GM19240 (cell line): Measurements from ENCODE around the gene UGT1A9.
"Not testable (repeated sequence)": the region's sequence is repeated elsewhere in the genome, so short reads cannot be mapped to it uniquely, and the experiment has no call there.

Source experiments
- DNase-seq: peaks from one replicate; pipeline ENCODE4 v3.0.0; 2011; ENCODE audit warnings: low spot score; ENCODE audit not compliant: insufficient read length

Gene UGT1A9

DNA sequence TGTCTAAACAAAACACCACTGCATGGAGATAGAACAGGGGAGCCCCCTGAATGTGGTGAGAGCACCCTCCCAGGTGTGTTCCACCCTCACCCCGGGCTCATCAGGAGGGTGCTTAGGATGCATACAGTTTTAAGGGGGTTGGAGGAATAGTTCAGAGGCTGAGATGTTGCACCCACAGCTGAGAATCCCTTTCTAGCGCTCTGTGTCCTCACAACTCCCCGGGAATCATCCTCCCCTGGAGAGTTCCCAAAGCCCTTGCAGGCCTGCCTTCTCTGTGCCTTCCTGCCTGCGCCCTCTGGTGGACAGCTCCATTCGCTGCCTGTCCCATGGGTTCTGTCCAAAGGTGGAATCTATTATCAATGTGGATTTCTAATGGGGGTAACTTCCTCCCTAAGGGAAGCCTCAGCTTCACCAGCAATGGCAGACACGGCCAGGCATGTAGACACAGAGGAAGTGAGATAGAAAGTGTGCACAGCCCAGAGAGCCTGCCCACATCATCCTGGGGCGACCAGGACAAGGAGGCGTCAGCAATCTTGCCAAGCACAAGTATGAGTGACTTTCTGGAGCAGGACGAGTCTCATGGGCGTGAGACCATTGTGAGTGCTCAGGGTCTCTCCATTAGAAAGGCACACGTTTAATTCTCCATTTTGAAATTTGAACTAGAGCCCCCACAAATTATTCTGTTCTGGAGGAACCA lies 39.8 kb downstream of the UGT1A9 start:
- peak; percentile 28 for DNase-seq

- no peak for DNase-seq
These were observed 41.0 kb downstream of the UGT1A9 start, which contains the start of gene UGT1A5 for GRCh38 chr2:233712611-233713261. Gene UGT1A5 (plus strand): TSS chr2:233712907. CDS start chr2:233712992, 85 bp downstream.

DNA sequence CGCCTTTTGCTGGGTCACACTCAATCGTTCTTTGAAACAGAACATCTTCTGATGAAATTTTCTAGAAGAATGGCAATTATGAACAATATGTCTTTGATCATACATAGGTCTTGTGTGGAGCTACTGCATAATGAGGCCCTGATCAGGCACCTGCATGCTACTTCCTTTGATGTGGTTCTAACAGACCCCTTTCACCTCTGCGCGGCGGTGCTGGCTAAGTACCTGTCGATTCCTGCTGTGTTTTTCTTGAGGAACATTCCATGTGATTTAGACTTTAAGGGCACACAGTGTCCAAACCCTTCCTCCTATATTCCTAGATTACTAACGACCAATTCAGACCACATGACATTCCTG lies 41.5 kb downstream of the UGT1A9 start:
- DNase-seq = no peak

DNA sequence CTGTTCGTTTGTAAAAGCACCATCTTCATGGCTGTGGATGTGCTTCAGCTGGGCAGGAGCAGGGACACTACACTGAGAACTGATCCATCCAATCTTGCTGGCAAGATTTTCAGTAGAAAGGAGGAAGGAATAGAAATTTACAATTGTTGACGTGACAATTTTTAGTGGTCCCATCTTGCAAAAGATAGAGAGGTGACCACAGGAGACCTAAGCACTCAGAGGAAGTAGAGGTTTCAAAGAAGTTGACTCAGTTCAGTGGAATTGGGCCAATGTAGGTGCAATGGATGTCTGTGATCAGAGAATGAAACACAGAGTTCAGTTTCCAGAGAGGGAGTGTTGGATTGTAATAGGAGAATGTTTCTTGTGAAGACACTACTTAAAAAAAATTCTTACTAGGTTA lies 42.4 kb downstream of the UGT1A9 start:
- DNase-seq = no peak

DNA sequence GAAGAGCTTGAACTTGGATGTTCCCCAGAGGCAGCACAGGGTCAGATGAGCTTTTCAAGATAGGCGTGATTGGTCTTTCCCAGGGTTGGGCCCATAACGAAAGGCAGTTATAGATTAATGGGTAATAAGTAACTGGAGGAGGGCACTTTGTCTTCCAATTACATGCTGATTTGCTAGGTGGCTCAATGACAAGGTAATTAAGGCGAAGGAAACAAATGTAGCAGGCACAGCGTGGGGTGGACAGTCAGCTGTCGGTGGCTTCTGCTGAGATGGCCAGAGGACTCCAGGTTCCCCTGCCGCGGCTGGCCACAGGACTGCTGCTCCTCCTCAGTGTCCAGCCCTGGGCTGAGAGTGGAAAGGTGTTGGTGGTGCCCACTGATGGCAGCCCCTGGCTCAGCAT lies 46.9 kb downstream of the UGT1A9 start, which contains the start of gene UGT1A4:
TSS of gene UGT1A4 (plus strand) at position 185 of the 400 bp plus-strand sequence. CDS start at position 270, 85 bp downstream.
- DNase-seq = no peak

DNA sequence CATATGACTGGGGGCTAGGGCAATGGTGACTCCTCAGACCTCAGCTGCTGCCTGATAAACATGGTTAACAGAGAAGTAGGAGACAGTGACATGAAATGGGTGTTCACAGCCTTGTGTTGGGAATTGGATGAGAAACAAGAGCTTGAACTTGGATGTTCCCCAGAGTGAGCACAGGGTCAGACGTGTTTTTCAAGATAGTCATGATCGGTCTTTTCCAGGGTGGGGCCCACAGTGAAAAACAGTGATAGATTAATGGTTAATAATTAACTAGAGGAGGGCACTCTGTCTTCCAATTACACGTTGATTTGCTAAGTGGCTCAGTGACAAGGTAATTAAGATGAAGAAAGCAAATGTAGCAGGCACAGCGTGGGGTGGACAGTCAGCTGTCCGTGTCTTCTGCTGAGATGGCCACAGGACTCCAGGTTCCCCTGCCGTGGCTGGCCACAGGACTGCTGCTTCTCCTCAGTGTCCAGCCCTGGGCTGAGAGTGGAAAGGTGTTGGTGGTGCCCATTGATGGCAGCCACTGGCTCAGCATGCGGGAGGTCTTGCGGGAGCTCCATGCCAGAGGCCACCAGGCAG lies 57.1 kb downstream of the UGT1A9 start, which contains the start of gene UGT1A3:
TSS of gene UGT1A3 (plus strand) at position 320 of the 579 bp plus-strand sequence. CDS start at position 405, 85 bp downstream.
- no peak for DNase-seq

DNA sequence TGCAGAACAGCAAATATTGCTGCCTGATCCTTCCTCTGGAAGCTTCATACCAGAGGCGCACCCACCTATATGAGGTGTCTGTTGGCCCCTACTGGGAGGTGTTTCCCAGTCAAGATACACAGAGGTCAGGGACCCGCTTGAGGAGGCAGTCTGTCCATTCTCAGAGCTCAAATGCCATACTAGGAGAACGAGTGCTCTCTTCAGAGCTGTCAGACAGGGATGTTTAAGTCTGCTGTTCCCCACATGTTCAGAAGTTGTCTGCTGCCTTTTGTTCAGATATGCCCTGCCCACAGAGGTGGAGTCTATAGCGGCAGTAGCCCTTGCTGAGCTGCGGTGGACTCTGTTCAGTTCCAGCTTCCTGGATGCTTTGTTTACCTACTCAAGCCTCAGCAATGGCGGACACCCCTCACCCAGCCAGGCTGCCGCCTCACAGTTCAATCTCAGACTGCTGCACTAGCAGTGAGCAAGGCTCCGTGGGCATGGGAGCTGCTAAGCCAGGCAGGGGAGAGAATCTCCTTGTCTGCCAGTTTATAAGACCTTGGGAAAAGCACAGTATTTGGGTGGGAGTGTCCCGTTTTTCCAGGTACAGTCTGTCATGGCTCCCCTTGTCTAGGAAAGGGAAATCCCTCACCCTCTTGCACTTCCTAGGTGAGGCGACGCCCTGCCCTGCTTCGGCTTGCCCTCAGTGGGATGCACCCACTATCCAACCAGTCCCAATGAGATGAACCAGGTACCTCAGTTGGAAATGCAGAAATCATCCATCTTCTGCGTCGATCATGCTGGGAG lies 65.4 kb downstream of the UGT1A9 start:
- DNase-seq = not testable (repeated sequence)

DNA sequence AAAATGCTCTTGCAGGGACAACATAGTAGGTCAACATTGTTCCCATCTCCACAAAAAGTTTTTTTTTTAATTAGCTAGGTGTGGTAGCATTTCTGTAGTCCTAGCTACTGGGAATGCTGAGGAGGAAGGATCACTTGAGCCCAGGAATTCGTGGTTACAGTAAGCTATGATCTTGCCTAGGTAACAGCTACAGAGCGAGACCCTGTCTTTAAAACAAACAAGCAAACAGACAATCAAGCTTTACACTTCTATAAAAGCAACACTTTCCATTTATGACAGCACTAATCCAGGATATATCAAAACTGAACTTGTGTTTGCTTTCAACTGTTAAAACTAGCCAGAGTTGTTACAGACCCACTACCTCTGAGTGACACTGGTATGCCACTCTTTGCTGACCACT lies 69.2 kb downstream of the UGT1A9 start:
- DNase-seq = no peak

- no peak for DNase-seq
These were observed 72.0 kb downstream of the UGT1A9 start for GRCh38 chr2:233743464-233744259.

DNA sequence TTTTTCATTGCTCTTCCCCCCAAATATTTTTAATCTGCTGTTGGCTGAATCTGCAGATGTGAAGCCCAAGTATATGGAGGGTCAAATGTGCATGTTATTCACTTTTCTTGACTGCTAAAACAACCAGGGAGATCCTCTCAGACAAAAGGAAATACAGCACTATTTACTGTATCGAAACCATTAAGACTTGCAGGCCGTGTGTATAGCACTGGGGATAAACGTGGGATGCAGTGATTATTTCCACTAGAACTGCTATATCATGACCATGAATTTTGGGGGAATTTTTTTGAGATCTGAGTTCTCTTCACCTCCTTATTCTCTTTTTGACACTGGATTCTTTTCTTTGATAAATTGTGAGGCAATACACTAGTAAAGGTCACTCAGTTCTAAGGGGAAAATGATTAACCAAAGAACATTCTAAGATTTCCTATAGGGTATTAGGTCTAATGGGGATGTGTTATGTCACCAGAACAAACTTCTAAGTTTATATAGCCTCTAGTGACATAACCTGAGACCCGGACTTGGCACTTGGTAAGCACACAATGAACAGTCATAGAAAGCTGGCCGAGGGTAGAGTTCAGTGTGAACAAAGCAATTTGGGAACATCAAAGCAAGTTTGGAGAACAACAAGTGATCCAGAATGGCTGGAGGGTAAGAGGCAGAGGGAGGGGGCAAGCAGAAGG lies 73.5 kb downstream of the UGT1A9 start:
- DNase-seq = no peak

- DNase-seq = not testable (repeated sequence)
These were observed 74.1 kb downstream of the UGT1A9 start for GRCh38 chr2:233745838-233746237.

DNA sequence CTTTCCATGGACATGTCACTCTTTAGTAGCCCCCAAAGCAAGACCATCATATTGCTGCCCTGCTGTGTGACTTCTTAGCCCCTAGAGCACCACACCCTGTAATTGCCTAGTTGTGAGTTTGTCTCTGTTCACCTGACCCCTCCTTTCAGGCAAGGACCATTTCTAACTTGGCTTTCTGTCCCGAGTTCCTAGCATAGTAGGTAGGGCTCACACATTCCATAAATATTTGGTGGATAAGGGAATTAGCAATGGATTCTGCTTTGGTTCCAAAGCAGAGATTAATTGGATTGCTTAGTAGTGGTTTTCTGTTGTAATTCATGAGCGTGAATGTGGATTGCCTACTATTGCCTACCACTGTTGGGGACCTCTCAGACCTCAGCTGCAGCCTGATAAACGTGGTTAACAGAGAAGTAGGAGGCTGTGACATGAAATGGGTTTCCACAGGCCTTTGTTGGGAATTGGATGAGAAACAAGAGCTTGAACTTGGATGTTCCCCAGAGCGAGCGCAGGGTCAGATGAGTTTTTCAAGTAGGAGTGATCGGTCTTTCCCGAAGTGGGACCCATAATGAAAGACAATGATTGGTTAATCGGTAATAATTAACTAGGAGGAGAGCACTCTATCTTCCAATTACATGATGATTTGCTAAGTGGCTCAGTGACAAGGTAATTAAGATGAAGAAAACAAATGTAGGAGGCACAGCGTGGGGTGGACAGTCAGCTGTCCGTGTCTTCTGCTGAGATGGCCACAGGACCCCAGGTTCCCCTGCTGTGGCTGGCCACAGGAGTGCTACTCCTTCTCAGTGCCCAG lies 75.0 kb downstream of the UGT1A9 start:
- no peak for DNase-seq

DNA sequence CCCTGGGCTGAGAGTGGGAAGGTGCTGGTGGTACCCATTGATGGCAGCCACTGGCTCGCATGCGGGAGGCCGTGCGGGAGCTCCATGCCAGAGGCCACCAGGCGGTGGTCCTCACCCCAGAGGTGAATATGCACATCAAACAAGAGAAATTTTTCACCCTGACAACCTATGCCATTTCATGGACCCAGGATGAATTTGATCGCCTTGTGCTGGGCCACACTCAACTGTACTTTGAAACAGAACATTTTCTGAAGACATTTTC lies 75.5 kb downstream of the UGT1A9 start:
- no peak for DNase-seq

DNA sequence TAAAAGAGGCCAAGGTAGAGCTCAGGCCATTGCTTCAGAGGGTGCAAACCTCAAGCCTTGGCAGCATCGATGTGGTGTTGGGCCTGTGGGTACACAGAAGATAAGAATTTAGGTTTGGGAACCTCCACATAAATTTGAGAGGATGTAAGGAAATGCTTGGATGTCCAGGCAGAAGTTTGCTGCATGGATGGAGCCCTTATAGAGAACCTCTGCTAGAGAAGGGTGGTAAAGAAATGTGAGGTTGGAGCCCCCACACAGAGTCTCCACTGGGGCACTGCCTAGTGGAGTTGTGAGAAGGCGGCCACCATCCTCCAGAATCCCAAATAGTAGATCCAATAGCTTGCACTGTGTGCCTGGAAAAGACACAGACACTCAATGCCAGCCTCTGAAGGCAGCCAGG lies 79.0 kb downstream of the UGT1A9 start:
- DNase-seq = not testable (repeated sequence)

- DNase-seq = not testable (repeated sequence)
These were observed 79.7 kb downstream of the UGT1A9 start for GRCh38 chr2:233751212-233752009.

GRCh38 chr2:233754872-233755611 lies 83.3 kb downstream of the UGT1A9 start:
- DNase-seq = no peak

GRCh38 chr2:233756429-233757081 lies 84.9 kb downstream of the UGT1A9 start:
- no peak for DNase-seq

GRCh38 chr2:233758141-233758540 lies 86.4 kb downstream of the UGT1A9 start:
- DNase-seq = no peak
